WTC11 (cell line): Measurements from ENCODE around the gene GGA1.

ENCODE experiments used
- SOX15 ChIP-seq: fragments of 250-450 bp; sonication (Bioruptor Pico); IDR thresholded peaks from 2 replicates; pipeline ENCODE4 v1.9.0; 2021; ENCODE audit warnings: mild to moderate bottlenecking
- TEAD4 ChIP-seq: sonication (generic); formaldehyde crosslinking; IDR thresholded peaks from 2 replicates; pipeline ENCODE4 v1.8.0; 2022; ENCODE audit warnings: mild to moderate bottlenecking, missing genetic modification reagents
- TF ChIP-seq, protein P1 (sequence below): fragments of 200-600 bp; IDR thresholded peaks from 2 replicates; pipeline ENCODE4 v1.8.0; 2022; ENCODE audit warnings: antibody characterized with exemption

DNA sequence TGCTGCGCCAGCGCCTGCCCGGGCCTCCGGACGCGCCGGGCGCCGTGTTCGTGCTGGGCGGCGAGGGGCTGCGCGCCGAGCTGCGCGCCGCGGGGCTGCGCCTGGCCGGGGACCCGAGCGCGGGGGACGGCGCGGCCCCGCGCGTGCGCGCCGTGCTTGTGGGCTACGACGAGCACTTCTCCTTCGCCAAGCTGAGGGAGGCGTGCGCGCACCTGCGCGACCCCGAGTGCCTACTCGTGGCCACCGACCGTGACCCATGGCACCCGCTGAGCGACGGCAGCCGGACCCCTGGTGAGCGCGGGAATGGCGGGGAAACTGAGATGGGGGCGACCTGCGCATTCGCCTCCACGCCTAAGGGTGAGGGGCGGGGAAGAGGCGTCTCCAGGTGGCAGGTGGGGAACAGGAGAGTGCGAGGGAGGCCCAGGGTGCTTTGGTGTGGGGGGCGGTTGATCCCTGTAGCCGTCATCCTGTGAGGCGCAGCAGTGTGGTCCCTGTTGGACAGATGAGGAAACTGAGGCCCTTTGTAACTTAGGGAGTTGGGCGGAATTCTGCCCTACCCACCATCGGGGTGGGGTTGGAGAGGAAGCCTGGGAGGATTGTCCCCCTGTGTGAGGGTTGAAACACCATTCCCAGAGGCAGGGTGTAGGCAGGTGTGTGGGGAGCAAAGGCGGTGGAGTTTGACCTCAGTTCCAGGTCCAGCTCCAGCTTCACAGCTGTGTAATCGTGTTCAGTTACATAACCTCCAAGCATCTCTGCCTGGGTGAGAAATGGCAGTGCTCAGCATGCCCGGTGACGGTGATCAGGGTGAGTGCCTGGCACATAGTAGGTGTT is 50.6 kb downstream of the GGA1 start:
- TF ChIP-seq TEAD4 (CRISPR knock-in tag) (no peak), SOX15 (no peak)
- TF ChIP-seq, protein P1, sequence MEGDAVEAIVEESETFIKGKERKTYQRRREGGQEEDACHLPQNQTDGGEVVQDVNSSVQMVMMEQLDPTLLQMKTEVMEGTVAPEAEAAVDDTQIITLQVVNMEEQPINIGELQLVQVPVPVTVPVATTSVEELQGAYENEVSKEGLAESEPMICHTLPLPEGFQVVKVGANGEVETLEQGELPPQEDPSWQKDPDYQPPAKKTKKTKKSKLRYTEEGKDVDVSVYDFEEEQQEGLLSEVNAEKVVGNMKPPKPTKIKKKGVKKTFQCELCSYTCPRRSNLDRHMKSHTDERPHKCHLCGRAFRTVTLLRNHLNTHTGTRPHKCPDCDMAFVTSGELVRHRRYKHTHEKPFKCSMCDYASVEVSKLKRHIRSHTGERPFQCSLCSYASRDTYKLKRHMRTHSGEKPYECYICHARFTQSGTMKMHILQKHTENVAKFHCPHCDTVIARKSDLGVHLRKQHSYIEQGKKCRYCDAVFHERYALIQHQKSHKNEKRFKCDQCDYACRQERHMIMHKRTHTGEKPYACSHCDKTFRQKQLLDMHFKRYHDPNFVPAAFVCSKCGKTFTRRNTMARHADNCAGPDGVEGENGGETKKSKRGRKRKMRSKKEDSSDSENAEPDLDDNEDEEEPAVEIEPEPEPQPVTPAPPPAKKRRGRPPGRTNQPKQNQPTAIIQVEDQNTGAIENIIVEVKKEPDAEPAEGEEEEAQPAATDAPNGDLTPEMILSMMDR = no peak
